ENCODE results near the gene TSPEAR. TPM values are rescaled to one million over a fixed set of nuclear protein-coding genes. Genes with fewer than 3 reads are reported as not detected.
"Not testable (repeated sequence)": the region's sequence is repeated elsewhere in the genome, so short reads cannot be mapped to it uniquely, and the experiment has no call there.

The TSPEAR gene
- total and polyA plus RNA-seq, 11 donors = 0.01 to 2.6 (median 0.71) TPM; not detected in 2

DNA sequence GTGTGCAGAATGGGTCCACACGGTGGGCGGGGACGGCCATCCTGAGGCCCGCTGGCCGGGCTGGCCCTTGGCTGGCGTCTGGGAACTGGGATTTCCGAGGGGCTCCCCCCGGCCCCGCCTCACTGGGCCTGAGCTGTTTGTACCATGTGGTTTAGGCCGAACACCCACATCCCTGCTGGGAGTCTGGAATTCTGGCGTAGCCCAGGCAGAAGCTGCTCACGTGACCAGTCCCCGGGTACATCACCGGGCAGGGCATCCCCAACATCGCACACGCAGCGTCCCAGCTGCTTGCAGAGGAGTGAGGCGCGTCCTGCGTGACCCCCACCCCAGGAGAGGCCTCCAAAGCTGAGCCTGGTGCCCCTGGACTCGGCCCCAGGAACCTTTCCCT lies 108.9 kb downstream of the TSPEAR start:
- peaks cover 0 to 22% (median 0%) of the 10 kb centered on the region in 9 donors for H3K27me3 ChIP-seq
- no peak overlapping the region for H3K4me3 ChIP-seq
- 78 to 86% (median 81%) methylated on average over 13 to 21 of the region's 21 CpGs for WGBS, 4 donors
- no peaks in the 10 kb centered on the region for H3K4me1 ChIP-seq
- DNase-seq (no peak), ATAC-seq (no peak)
- no peak for TF ChIP-seq POLR2A (IDR thresholded peaks at IDR 0.05)
- TF ChIP-seq, protein P1, sequence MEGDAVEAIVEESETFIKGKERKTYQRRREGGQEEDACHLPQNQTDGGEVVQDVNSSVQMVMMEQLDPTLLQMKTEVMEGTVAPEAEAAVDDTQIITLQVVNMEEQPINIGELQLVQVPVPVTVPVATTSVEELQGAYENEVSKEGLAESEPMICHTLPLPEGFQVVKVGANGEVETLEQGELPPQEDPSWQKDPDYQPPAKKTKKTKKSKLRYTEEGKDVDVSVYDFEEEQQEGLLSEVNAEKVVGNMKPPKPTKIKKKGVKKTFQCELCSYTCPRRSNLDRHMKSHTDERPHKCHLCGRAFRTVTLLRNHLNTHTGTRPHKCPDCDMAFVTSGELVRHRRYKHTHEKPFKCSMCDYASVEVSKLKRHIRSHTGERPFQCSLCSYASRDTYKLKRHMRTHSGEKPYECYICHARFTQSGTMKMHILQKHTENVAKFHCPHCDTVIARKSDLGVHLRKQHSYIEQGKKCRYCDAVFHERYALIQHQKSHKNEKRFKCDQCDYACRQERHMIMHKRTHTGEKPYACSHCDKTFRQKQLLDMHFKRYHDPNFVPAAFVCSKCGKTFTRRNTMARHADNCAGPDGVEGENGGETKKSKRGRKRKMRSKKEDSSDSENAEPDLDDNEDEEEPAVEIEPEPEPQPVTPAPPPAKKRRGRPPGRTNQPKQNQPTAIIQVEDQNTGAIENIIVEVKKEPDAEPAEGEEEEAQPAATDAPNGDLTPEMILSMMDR (IDR thresholded peaks at IDR 0.05) = no peak
- H3K36me3 ChIP-seq = no peaks in the 10 kb centered on the region
- H3K9me3 ChIP-seq = peaks cover 0 to 10% (median 0%) of the 10 kb centered on the region in 12 donors
- intact Hi-C loops (cut with DNase I) = no loop called here
- no peak overlapping the region for H3K27ac ChIP-seq

GRCh38 chr21:44601596-44602462 lies 109.5 kb downstream of the TSPEAR start:
- Histone ChIP-seq H3K27me3 (peaks cover 0 to 24% (median 0%) of the 10 kb centered on the region in 9 donors), H3K36me3 (no peaks in the 10 kb centered on the region), H3K9me3 (peaks cover 0 to 10% (median 0%) of the 10 kb centered on the region in 12 donors), H3K4me3 (no peak overlapping the region), H3K4me1 (no peaks in the 10 kb centered on the region), H3K27ac (no peak overlapping the region)
- TF ChIP-seq, protein P1 (IDR thresholded peaks at IDR 0.05) = no peak
- no peak for TF ChIP-seq POLR2A (IDR thresholded peaks at IDR 0.05)
- WGBS, 4 donors = 77 to 85% (median 80%) methylated on average over 19 to 23 of the region's 23 CpGs
- intact Hi-C loops (cut with DNase I) = no loop called here
- DNase-seq = no peak
- ATAC-seq = no peak

DNA sequence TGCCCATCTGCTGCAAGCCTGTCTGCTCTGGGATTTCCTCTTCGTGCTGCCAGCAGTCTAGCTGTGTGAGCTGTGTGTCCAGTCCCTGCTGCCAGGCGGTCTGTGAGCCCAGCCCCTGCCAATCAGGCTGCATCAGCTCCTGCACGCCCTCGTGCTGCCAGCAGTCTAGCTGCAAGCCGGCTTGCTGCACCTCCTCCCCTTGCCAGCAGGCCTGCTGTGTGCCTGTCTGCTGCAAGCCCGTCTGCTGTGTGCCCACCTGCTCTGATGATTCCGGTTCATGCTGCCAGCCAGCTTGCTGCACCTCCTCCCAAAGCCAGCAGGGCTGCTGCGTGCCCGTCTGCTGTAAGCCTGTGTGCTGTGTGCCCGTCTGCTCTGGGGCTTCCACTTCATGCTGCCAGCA lies 110.3 kb downstream of the TSPEAR start:
- H3K4me1 ChIP-seq; H3K9me3 ChIP-seq; H3K4me3 ChIP-seq; H3K36me3 ChIP-seq; H3K27ac ChIP-seq; intact Hi-C loops (cut with DNase I); DNase-seq: not testable (repeated sequence)
- 71 to 81% (median 73%) methylated on average over 5 to 10 of the region's 10 CpGs for WGBS, 4 donors
- H3K27me3 ChIP-seq = peaks cover 0 to 24% (median 0%) of the 10 kb centered on the region in 9 donors
- peak in 2 of 4 donors; percentile 33 to 35 for ATAC-seq

DNA sequence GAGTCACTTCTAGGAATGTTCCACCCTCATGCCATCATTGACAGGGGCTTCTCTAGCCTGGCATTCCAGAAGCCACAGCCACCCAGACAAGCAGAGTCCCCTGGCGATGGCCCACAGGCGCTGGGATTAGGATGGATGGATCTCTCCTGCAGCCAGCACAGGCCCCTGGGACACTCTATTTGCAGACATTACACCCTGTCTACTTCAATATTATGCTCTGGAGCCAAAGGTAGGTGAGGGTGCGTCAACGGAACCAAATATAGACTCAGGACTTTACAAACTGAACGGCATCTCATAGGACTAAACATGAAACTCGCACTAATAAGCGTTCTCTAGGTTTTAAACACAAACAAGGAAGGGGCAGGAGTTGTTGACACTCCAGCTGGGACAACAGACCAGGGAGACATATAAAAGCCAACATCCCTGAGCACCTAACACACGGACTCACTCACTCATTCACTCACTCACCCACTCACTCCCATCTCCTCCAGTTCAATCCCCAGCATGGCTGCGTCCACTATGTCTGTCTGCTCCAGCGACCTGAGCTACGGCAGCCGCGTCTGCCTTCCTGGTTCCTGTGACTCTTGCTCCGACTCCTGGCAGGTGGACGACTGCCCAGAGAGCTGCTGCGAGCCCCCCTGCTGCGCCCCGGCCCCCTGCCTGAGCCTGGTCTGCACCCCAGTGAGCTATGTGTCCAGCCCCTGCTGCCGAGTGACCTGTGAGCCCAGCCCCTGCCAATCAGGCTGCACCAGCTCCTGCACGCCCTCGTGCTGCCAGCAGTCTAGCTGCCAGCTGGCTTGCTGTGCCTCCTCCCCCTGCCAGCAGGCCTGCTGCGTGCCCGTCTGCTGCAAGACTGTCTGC lies 111.0 kb downstream of the TSPEAR start, which contains the start of gene KRTAP10-7:
Gene KRTAP10-7 (plus strand): TSS at position 480 of the 861 bp plus-strand sequence. CDS start 25 bp downstream, at position 505.
- H3K27ac ChIP-seq; H3K4me3 ChIP-seq; H3K36me3 ChIP-seq; DNase-seq; intact Hi-C loops (cut with DNase I); H3K4me1 ChIP-seq; H3K9me3 ChIP-seq: not testable (repeated sequence)
- peaks cover 0 to 24% (median 0%) of the 10 kb centered on the region in 9 donors for H3K27me3 ChIP-seq
- peak in 2 of 4 donors; percentile 31 to 66 for ATAC-seq
- 66 to 83% (median 75%) methylated on average over 14 to 23 of the region's 23 CpGs for WGBS, 4 donors
